Stimulated activated CD4-positive, alpha-beta T cell treated with anti-CD3 and anti-CD28 coated beads, TNF-alpha, amount 100 ng/mL, for 24 hours (primary cell): ENCODE measurements around the gene MRM1.
"Not testable (repeated sequence)": the region's sequence is repeated elsewhere in the genome, so short reads cannot be mapped to it uniquely, and the experiment has no call there.

ENCODE experiments used
- DNase-seq, 3 experiments: peaks; one replicate each; pipeline ENCODE4 v3.0.0-alpha.2; 2020; ENCODE audit warnings: low read depth in 3 of 3

Gene MRM1

DNA sequence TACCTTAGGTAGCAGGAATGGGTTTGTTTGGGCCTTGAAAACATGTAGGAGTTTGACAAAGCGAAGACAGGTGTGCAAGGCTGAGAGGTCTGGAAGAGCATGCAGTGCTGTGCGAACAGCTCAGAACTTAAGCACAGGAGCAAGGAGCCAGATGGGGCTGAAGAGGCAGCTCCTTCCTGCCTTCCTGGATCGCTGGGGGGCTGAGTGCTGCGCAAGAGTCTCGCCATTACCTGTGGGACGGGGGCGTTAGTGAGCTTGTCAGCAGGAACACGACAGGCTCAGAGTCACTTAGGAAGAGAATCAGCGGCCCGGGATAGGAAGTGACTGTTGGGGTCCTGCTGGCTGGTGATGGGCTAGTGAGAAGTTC, 464 bp upstream of the MRM1 start:
- no peak for DNase-seq

DNA sequence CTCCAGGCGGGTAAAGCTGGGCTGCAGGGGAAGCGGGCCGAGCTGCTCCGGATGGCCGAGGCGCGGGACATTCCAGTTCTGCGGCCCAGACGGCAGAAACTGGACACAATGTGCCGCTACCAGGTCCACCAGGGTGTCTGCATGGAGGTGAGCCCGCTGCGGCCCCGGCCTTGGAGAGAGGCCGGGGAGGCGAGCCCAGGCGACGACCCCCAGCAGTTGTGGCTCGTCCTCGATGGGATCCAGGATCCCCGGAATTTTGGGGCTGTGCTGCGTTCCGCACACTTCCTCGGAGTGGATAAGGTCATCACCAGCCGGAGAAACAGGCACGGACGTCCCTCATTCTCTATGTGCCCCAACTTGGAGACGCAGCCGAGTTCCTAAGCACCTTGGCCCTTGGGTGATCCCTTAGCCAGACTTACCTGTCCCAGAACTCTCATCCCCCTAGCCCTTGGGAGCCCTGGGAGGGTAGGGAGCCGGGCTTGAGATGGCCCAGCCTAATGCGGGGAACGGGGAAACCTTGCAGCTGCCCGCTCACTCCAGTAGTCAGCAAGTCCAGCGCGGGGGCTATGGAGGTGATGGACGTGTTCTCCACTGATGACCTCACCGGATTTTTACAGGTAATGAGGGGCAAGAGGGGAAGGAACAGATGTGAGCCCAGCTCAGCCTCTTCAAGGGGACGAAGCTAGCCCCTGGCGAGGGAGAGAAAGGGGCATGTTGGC, 806 bp downstream of the MRM1 start:
- DNase-seq: no peak

DNA sequence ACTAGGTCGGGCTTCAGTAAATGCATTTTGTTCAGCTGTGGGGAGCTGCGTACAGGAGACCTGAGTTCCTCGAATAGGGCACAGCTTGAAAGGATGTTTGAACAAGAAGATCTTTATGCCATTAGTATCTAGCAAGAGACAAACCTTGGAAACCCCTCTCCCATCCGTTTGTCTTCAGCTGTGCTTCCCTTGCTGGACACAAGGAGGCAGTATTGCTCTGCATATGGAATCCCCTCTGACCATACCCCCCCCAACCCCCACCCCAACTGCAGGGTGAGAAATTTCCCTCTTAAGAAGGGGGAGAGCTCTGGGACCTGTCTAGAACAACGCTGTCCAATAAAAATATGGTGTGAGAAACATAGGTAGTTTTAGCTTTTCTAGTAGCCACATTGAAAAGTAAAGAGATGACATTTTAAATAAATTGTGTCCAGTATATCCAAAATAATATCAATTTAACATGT, 1.6 kb downstream of the MRM1 start:
- peak; percentile 35 to 71 (median 52) for DNase-seq

DNA sequence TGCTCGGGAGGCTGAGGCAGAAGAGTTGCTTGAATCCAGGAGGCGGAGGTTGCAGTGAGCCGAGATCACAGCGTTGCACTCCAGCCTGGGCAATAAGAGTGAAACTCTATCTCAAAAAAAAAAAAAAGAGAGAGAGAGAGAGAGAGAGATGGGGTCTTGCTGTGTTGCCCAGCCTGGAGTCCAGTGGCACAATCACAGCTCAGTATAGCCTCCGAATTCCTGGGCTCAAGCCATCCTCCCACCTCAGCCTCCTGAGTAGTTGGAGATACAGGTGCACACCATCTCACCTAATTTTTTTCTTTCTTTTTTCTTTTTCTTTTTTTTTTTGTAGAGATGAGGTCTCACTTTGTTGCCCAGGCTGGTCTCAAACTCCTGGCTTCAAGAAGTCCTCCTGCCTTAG, 3.6 kb downstream of the MRM1 start:
- DNase-seq: not testable (repeated sequence)

DNA sequence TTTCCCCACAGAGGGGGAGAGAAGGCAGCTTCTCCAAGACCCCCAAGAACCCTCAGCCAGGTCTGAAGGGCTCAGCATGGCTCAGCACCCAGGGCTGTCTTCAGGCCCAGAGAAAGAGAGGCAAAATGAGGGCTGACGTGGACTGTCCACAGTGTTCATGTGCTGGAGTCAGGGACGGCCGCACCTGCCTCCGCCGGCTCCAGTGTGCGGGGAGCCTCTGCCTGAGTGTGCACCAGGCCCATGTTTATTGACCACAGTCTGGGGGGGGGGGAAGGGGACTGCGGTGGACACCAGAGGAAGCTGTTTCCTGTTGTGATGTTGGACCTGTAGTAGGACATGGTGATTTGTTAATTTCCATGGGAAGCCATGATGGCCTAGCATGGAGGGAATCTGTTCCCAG, 6.9 kb downstream of the MRM1 start:
- DNase-seq: no peak

DNA sequence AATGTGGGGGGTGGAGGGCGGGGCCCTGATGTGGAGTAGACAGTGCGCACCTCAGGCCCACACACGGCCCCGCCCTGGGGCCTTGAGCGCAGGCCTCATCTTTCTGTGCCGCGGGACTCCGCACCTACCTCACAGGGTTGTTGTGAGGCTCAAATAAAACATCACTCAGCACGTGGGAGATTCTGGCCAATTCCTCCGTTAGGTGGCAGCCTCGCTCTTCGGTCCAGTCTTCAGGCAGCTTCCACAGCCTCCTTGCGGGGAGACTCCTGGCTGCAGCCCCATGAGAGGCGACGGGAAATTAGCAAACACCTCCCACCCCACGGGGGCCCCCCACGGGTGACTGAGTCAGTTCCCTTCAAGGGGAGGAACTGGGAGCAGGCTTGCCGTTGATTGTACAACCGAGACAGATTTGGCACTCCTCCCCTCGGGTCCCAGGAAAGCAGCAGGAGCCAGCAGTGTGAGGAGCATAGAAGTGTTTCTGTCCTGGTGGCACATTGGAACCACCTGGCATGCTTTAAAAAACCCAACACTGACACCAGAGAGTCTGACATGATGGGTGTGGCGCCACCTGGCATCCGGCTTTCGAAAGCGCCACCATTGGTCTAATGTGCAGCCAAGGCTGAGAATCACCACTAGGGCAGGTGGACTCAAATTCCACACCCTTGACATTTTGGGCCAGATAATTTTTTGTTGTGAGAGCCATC, 7.6 kb downstream of the MRM1 start:
- no peak for DNase-seq

DNA sequence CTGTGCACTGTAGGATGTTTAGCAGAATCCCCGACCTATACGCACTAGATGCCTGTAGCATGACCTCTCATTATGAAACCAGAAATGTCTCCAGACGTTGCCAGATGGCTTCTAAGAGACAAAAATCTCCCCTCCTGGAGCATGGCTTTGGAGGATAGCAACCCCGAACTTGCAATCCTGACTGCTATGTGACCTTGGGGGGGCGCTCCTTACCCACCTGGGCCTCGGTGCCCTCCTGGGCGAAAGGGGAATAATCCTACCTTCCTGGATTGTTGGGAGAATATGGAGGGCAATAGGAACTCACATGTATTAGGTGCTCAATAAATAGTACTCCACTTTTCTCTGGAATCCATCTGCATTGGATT, 8.1 kb downstream of the MRM1 start:
- no peak for DNase-seq

DNA sequence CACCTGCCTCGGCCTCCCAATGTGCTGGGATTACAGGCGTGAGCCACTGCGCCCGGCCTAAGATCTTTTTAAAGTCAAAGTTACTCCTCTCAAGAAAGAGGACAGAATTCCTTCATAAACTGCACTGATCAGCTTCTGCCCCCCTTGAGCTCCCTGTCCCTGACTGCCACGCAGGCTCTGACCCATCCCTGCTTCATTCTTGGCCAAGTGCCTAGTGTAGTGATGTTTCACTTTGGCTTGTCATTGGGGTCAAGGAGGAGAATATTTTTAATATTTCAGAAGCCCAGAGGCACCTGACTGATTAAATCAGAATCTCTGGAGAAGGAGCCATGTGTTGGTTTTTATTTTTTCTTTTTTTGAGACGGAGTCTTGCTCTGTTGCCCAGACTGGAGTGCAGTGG, 9.1 kb downstream of the MRM1 start:
- DNase-seq: no peak

DNA sequence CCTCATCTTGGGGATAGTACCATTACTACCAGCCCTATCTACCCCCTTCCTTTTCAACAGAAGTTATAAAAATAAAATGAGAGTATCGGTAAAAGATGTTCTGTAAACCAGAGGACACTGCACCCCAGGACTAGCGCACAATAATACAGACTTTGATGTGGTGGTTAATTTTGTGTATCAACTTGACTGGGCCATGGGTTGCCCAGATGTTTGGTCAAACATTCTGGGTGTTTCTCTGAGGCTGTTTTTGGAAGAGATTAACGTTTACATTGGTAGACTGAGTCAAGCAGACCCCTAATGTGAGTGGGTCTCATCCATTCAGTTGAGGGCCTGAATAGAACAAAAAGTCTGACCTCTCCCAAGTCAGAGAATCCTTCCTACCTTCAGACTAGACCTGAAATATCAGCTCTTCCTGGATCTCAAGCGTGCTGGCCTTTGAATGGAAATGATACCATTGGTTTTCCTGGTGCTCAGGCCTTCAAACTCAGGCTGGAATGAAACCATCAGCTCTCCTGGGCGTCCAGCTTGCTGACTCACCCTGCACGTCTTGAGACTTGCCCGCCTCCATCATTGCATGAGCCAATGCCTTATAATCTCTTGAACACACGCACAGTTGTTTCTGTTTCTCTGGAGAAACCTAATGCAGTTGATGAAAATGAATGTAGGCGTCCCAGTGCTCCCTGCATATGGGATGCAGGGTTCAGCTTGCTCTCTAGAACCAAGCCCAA, 10.1 kb downstream of the MRM1 start:
- DNase-seq: no peak

DNA sequence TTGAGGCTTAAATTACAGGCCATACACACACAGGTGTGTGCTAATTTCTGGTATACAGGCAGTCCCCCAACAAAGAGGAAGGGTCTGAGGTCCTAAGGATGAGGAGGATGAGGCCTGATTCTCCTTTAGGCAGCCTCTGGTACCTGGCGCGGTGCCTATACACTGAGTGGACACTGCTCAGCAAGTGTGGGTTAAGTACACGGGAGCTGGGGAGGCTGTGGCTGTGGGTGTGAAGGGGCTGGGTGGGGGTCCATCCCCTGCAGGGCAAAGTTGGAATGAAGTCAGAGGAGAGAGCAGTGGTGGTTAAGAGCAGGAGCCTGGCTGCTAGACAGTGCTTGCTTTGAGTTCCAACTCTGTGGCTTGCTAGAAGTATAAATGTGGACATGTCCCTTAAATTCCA, 10.9 kb downstream of the MRM1 start:
- no peak for DNase-seq

DNA sequence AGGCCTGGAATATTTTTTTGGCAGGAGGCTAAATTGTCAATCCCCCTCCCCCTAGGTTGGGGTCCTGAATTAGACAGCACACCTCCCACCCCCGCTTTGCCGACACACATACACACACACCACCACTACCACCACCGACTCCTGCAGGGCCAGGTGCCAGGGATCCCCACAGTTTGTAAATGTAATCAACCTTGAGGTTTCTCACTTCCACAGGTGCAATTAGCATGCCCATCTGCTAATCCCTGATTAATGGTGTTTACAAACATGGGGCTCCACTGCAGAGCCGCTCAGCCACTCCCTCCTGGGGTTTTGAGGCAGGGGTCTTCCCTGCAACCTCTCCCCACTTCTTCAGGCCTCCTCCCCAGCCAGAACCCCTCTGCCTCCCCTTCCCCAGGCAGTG, 11.8 kb downstream of the MRM1 start:
- DNase-seq: no peak

DNA sequence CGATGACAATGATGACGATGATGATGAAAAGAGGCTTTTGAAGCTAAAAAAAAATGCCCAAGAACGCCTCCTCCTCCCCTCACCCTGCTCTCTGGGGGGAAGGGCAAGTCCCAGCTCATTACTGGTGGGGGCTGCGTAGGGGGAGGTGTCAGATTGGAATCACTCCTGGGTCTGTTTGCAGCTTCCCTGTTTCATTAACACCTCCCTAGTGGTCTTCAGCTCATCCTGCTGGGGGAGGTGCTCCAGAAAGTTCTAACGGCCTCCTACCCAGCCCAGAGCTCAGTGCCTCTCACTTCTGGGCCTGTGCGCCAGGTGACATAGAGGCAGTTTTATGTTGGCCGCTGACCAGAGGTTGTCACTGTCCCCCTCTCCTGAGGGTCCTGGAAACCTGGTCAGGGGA, 12.7 kb downstream of the MRM1 start:
- no peak for DNase-seq

DNA sequence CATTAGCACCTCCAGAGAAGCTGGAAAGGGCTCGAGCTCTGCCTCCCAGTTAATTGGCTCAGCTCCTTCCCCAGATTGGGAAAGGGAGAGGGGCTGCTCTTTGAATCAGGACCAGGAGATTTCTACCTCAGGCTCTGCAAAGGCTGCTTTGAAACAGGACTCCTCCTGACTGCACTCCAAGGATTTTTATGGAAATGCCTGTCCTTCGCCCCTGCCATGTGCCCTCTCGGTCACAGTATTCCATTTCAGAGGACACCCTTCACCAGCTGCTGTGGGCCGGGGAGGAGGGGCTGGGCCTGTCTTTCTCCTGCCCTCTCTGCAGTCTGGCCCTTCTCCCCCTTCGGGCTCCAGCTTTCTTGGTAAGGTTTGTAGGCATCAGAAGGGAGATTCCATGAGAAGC, 13.6 kb downstream of the MRM1 start:
- DNase-seq: no peak

DNA sequence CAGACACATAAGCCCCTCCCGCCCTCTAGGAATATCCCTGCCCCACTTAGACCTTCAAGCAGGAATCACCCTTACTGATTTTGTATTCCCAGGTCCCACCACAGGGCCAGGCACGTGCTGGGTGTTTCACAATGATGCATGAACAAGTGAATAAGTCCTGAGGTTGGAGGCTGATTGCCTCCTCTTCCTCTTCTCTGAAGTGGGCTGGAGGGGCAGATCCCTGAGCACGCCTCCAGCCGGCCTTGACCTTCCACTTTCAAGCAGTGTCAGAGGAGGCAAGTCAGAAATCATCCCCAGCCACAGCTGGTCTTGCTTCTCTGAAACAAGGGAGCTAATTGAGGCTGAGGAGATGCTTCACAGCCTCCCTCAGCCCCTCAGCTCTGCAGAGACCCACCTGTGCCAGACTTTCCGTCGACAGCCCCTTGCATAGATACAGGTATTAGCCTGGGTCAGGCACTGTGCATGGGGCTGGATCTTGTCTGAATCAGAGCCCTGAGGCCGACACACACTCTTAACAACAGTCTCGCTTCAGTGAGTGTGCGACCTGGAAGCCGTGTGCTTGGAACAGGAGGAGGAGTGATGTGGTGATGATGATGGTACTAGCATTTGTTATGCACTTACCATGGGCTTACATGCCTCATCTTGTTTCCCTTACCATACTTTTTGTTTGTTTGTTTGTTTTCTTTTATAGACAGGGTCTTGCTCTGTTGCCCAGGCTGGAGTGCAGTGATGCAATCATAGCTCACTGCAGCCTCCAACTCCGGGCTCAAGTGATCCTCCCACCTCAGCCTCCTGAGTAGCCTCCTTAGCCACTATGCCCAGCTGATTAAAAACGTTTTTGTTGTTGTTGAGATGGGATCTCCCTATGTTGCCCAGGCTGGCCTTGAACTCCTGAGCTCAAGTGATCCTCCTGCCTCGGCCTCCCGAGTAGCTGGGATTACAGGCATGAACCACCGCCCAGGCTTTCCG, 15.0 kb downstream of the MRM1 start:
- no peak for DNase-seq

DNA sequence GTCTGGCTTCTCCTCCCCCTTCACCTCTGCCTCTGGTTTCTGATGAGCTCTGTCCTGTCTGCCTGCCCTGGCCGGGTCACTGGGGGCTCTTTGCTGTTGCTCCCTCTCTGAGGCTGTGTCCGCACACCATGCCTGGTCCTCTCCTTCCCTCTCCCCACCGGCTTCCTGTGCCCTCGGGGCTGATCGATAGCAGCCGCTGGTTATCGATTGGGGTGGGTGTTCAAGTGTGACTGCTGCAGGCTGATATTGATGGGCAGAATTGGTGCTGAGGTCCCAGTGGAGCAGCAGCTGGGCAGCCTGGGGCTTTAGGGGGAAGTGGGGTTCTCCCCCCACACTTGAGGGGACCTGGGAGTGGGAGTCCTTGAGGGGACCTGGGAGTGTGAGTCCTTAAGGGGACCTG, 16.4 kb downstream of the MRM1 start:
- DNase-seq: no peak

DNA sequence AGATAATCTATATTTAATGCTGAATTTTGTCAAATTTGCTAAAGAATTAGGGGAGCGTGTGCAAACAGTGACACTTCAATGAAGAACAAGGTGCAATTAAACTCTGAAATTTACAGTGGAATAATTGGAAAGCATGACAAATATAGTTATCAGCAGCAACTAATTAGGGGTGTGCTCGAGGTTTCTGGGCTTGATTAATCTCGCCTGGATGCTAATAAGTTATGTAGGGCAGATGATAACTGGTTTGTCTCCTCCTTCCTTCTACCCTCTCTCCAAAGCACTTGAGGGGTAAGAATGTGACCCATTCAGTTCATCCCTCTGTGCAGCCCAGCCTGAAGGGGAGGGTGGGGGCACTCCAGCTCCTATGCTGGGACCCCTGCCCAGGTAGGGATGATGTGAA, 21.9 kb downstream of the MRM1 start:
- no peak for DNase-seq

DNA sequence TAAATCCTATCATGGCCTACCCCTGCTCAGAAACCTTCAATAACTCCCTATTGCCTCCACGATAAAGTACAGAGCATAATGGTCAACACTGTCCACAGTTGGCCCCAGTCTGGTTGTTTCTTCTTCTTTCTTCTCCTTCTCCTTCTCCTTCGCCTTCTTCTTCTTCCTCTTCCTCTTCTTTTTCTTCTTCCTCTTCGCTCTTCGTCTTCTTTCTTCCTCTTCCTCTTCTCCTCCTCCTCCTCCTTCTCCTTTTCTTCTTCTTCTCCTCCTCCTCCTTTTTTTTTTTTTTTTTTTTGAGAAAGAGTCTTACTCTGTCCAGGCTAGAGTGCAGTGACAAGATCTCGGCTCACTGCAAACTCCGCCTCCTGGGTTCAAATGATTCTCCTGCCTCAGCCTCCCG, 23.8 kb downstream of the MRM1 start:
- DNase-seq: no peak

DNA sequence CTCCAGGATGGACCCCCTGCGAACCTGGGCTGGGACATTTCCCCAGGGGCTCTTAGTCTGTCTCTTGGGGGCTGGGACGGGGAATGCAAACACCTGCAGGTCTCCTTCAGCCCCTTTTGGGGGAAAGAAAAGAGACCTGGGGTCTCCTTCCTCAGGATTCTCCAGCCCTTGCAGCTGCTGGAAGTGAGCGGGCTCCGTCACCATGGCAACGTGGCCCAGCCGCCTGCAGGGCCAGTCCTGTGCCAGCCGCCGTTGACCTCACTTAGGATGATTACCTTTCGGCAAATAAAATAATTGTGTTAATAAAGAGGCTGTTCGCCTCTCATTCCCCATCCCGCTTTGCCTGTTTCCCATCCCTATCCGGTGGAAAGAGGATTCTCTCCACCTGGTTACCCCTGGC, 25.7 kb downstream of the MRM1 start:
- no peak for DNase-seq

DNA sequence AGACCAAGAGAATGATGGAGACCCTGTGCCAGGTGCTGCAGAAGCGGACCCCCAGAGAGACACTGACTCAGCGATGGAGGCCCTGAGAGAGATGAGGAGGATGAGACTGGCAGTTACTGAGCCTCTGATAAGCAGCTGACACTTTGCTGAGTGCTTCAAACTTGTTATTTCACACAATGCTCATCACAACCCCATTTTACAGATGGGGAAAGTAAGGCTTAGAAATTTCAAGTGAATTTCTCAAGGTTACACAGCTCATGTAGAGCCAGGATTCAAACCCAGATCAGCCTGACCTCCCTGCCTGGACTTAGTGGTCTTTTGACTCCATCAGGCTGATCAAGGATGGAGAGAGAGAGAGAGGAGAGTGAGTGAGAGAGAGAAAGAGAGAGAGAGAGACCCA, 27.2 kb downstream of the MRM1 start:
- DNase-seq: no peak

DNA sequence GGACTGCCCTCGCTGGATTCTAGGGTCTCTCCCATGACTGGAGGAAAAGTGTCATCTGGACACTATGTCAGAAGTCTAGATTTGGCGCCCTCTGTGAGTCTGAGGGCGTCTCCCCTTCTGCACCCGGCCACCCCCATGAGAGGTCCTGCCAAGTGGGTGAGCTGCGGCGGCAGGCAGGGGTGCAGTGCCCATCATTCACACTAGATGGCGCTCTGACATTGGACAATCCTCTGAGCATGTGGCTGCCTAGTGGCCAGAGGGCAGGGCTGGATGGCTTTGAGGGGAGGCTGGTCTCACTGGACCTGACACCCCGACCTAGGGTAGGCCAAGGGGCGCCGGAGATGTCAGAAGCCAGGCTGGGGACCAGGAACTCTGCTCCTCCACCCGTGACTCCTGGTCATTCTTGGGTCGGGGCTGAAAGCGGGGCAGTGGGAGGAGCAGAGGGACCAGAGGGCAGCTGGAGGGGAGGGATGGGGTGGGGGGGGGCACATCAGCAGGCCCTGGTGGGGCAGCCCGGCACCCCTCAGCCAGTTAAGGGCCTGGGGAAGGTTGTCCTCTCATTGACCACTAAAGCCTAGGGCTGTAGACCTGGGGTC, 28.0 kb downstream of the MRM1 start:
- DNase-seq: peak; percentile 67 to 78 (median 70)

DNA sequence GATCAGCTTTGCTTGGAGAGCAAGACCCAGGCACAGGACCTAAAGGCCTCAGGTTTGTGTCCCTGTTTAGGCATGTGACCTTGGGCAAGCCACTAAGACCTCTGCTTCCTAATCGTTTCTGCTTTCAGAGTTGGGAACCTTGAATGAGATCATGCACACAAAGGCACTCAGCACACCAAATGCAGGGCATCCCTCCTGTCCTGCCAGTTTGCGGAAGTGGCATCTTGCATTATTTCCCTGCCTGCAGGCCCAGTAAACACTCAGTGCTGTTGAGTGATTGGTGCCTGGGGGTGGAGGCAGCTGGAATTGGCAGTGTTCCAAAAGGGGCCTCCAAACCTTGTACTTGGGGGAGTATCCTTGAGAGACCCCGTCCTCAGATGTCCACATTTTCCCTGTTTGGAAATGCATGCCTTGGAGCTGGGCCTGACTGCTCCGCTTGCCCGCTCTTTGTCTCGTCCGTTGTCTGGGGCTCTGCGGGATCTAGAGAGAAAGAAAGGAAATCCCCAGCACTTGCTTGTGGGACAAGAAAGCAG, 28.7 kb downstream of the MRM1 start:
- DNase-seq: no peak
